ENCODE measurements around the gene TRABD2B. TPM values are rescaled to one million over a fixed set of nuclear protein-coding genes. Genes with fewer than 3 reads are reported as not detected.

TRABD2B gene
- total RNA-seq, 1 donor = under 0.01 TPM

GRCh38 chr1:47727697-47728085, 269.5 kb downstream of the TRABD2B start:
- Histone ChIP-seq H3K79me2 (ENCODE audit: insufficient read depth, low read length) (no peaks in the 10 kb centered on the region), H3K9me3 (ENCODE audit: low read depth, low read length) (no peaks in the 10 kb centered on the region), H3K36me3 (ENCODE audit: insufficient read depth, low read length) (no peaks in the 10 kb centered on the region), H3K4me3 (ENCODE audit: insufficient read depth, low read length) (no peak overlapping the region), H3K4me2 (ENCODE audit: insufficient read depth, low read length) (no peak overlapping the region), H3K27ac (ENCODE audit: low read depth, low read length) (no peak overlapping the region), H3K4me1 (ENCODE audit: insufficient read depth, low read length) (no peaks in the 10 kb centered on the region), H2AFZ (ENCODE audit: low read length) (no peak overlapping the region), H4K20me1 (ENCODE audit: insufficient read depth, low read length) (no peaks in the 10 kb centered on the region), H3K27me3 (ENCODE audit: insufficient read depth, low read length) (peaks cover 34% of the 10 kb centered on the region)
- no peak for DNase-seq (ENCODE audit: insufficient read length, low spot score, missing footprints)
- TF ChIP-seq, protein P1, sequence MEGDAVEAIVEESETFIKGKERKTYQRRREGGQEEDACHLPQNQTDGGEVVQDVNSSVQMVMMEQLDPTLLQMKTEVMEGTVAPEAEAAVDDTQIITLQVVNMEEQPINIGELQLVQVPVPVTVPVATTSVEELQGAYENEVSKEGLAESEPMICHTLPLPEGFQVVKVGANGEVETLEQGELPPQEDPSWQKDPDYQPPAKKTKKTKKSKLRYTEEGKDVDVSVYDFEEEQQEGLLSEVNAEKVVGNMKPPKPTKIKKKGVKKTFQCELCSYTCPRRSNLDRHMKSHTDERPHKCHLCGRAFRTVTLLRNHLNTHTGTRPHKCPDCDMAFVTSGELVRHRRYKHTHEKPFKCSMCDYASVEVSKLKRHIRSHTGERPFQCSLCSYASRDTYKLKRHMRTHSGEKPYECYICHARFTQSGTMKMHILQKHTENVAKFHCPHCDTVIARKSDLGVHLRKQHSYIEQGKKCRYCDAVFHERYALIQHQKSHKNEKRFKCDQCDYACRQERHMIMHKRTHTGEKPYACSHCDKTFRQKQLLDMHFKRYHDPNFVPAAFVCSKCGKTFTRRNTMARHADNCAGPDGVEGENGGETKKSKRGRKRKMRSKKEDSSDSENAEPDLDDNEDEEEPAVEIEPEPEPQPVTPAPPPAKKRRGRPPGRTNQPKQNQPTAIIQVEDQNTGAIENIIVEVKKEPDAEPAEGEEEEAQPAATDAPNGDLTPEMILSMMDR (IDR thresholded peaks at IDR 0.05; ENCODE audit: extremely low read depth, low read depth, low read length) = no peak

DNA sequence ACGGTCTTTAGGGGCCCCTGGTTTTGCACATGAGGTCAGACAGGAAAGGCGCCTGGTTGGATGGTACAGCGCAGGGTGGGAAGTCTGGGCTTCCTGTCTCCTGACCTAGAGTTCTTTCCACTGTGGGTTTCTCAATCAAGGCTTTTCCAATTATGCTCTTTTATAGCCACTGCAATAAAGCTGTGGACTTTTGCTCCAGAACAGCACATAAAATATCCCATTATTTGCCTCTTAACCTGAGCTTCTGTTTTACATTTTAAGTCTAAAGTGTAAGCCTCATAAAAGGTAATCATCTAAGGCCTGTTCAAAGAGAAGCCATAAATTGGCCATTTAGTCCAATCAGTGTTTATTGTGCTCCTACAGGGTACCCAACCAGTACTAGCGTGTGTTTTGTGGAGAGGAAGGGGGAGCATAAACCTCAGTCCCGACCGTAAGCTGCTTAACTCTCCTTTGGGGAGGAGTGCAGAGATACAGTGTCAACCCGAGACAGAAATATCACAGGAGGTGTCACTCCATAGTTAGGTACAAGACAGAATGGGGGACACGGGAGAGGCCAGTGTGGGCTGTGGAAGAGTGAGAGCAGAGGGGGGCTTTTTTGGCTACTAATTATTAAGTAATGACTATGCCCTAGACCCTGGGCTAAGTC, 270.0 kb downstream of the TRABD2B start:
- H3K4me2 ChIP-seq (ENCODE audit: insufficient read depth, low read length) = no peak overlapping the region
- no peaks in the 10 kb centered on the region for H3K79me2 ChIP-seq (ENCODE audit: insufficient read depth, low read length)
- H3K4me3 ChIP-seq (ENCODE audit: insufficient read depth, low read length) = no peak overlapping the region
- no peak overlapping the region for H3K27ac ChIP-seq (ENCODE audit: low read depth, low read length)
- H2AFZ ChIP-seq (ENCODE audit: low read length) = no peak overlapping the region
- DNase-seq (ENCODE audit: insufficient read length, low spot score, missing footprints) = no peak
- no peaks in the 10 kb centered on the region for H3K36me3 ChIP-seq (ENCODE audit: insufficient read depth, low read length)
- no peaks in the 10 kb centered on the region for H4K20me1 ChIP-seq (ENCODE audit: insufficient read depth, low read length)
- H3K27me3 ChIP-seq (ENCODE audit: insufficient read depth, low read length) = peaks cover 34% of the 10 kb centered on the region
- TF ChIP-seq, protein P1 (IDR thresholded peaks at IDR 0.05; ENCODE audit: extremely low read depth, low read depth, low read length) = no peak
- no peaks in the 10 kb centered on the region for H3K9me3 ChIP-seq (ENCODE audit: low read depth, low read length)
- H3K4me1 ChIP-seq (ENCODE audit: insufficient read depth, low read length) = no peaks in the 10 kb centered on the region

- no peaks in the 10 kb centered on the region for H3K9me3 ChIP-seq (ENCODE audit: low read depth, low read length)
- DNase-seq (ENCODE audit: insufficient read length, low spot score, missing footprints) = peak; percentile 96
- H3K27ac ChIP-seq (ENCODE audit: low read depth, low read length) = no peak overlapping the region
- no peaks in the 10 kb centered on the region for H3K79me2 ChIP-seq (ENCODE audit: insufficient read depth, low read length)
- H3K27me3 ChIP-seq (ENCODE audit: insufficient read depth, low read length) = peaks cover 34% of the 10 kb centered on the region
- H2AFZ ChIP-seq (ENCODE audit: low read length) = peak overlapping the region; percentile 37
- no peaks in the 10 kb centered on the region for H3K4me1 ChIP-seq (ENCODE audit: insufficient read depth, low read length)
- H3K36me3 ChIP-seq (ENCODE audit: insufficient read depth, low read length) = no peaks in the 10 kb centered on the region
- H3K4me2 ChIP-seq (ENCODE audit: insufficient read depth, low read length) = peak overlapping the region; percentile 64
- no peaks in the 10 kb centered on the region for H4K20me1 ChIP-seq (ENCODE audit: insufficient read depth, low read length)
- TF ChIP-seq, protein P1 (IDR thresholded peaks at IDR 0.05; ENCODE audit: extremely low read depth, low read depth, low read length) = peak; percentile 95
- peak overlapping the region; percentile 31 for H3K4me3 ChIP-seq (ENCODE audit: insufficient read depth, low read length)
These were observed 271.0 kb downstream of the TRABD2B start for GRCh38 chr1:47725992-47726855.

DNA sequence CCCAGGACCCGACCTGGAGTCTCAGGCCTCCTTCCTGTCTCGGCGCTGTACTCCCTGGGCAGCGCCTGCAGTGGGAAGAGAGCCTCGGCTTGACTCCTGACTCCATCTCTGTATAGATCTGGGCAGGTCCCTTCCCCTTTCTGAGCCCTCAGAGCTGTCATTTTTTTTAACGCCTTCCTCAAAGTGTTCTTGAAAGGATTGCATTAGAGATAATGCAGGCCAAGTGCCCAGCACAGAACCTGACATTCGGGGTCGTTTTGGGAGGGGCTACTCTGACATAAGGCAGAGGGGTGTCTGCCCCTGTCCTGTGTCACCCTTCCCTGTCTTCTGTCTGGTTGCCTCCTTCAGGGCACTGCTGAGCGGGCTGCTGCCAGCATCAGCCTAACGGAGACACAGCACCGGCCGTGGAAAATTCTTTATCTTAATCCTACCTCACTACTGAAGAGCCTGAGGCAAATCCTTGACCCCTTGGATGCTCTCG, 271.6 kb downstream of the TRABD2B start:
- no peaks in the 10 kb centered on the region for H3K4me1 ChIP-seq (ENCODE audit: insufficient read depth, low read length)
- peak overlapping the region; percentile 64 for H3K4me2 ChIP-seq (ENCODE audit: insufficient read depth, low read length)
- no peak overlapping the region for H3K4me3 ChIP-seq (ENCODE audit: insufficient read depth, low read length)
- no peaks in the 10 kb centered on the region for H3K79me2 ChIP-seq (ENCODE audit: insufficient read depth, low read length)
- H3K27me3 ChIP-seq (ENCODE audit: insufficient read depth, low read length) = peaks cover 34% of the 10 kb centered on the region
- H3K27ac ChIP-seq (ENCODE audit: low read depth, low read length) = no peak overlapping the region
- peak overlapping the region; percentile 37 for H2AFZ ChIP-seq (ENCODE audit: low read length)
- TF ChIP-seq, protein P1 (IDR thresholded peaks at IDR 0.05; ENCODE audit: extremely low read depth, low read depth, low read length) = no peak
- H3K9me3 ChIP-seq (ENCODE audit: low read depth, low read length) = no peaks in the 10 kb centered on the region
- DNase-seq (ENCODE audit: insufficient read length, low spot score, missing footprints) = no peak
- no peaks in the 10 kb centered on the region for H4K20me1 ChIP-seq (ENCODE audit: insufficient read depth, low read length)
- no peaks in the 10 kb centered on the region for H3K36me3 ChIP-seq (ENCODE audit: insufficient read depth, low read length)

Measured in osteoblast (primary cell).